ENCODE measurements around the gene PTPN11.
"Not testable (repeated sequence)": the region's sequence is repeated elsewhere in the genome, so short reads cannot be mapped to it uniquely, and the experiment has no call there.

The PTPN11 gene

GRCh38 chr12:112457142-112457541 lies 38.4 kb downstream of the PTPN11 start:
- DNase-seq, result not testable (repeated sequence)

DNA sequence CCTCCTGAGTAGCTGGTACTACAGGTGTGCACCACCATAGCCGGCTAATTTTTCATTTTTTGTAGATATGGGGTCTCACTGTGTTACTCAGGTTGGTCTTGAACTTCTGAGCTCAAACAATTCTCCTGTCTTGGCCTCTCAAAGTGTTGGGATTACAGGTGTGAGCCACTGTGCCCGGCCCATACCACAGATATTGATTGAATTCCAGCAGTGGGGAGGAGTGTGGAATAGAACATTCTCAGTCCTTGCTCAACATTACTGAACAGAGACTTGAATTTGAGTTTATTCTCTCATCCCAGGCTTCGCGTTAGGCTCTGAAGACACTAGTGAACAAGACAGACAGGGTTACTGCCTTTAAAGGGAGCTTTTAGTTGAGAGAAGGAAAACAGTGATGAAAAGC lies 39.6 kb downstream of the PTPN11 start:
- DNase-seq, result no peak

DNA sequence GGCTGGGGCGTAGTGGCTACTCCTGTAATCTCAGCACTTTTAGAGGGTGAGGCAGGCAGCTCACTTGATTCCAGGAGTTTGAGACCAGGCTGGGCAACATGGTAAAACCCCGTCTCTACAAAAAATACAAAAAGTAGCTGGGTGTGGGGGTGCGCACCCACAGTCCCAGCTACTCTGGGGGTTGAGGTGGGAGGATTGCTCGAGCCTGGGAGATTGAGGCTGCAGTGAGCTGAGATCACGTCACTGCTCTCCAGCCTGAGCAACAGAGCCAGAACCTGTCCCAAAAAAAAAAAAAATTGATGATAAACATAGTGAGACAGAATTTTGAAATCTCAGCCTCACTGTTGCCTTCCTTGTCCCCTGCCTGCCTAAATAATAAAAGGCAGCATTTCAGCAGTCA lies 40.0 kb downstream of the PTPN11 start:
- no peak for DNase-seq

GRCh38 chr12:112463478-112463877 lies 44.7 kb downstream of the PTPN11 start:
- DNase-seq, result no peak

DNA sequence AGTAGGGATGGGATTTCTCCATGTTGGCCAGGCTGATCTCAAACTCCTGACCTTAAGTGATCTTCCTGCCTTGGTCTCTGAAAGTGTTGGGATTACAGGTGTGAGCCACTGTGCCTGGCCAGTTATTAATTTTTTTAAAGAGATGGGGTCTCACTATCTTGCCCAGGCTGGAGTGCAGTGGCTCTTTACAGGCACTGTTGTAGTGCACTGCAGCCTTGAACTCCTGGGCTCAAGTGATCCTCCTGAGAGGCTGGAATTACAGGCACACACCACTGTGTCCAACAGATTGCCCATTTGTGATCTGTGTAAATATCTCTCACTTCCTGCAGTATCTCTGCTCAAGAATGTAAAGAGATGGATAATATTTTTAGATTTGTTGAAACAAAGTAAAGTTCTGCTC lies 45.9 kb downstream of the PTPN11 start:
- DNase-seq, result no peak

- no peak for DNase-seq
These were observed 47.3 kb downstream of the PTPN11 start for GRCh38 chr12:112466011-112466422.

GRCh38 chr12:112466835-112467234 lies 48.1 kb downstream of the PTPN11 start:
- DNase-seq, result no peak

DNA sequence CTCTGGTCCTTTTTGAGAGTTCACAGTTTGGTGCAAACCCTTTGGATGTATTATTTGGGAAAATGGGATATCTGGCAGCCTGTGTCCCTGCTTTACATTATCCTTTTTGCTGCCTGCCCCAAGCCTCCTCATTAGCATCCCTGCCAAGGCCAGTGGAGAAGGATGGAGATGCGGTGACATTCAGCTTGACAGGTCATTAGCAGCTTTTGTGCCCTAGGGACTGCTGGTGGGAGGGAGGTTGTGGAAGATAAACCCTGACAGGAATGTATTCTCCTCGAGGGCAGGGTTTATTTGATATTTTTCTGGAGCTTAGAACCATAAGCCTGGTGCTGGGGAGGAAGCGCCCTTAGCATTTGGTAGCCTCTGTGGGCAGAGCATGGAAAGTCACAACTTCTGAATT lies 49.3 kb downstream of the PTPN11 start:
- no peak for DNase-seq

- no peak for DNase-seq
These were observed 54.3 kb downstream of the PTPN11 start for GRCh38 chr12:112473056-112473455.

- no peak for DNase-seq
These were observed 60.7 kb downstream of the PTPN11 start for GRCh38 chr12:112479413-112479812.

GRCh38 chr12:112480931-112481330 lies 62.2 kb downstream of the PTPN11 start:
- DNase-seq, result no peak

DNA sequence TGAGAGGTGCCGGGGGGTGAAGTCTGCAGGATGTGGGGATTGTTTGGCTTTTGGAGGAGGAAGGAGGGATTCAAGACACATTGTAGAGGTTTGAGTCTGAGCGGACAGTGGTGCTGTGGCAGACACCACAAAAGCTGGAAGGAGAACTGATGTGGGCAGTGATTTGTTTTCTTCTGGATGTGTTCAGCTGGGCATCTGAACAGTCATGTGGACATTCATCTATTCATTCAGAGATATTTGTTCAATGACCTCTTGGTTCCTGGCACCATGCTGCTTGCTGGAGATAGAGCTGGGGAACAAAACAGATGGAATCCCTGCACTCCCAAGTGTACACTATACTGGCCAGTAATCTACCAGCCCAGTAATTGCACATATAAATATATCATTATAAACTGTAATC lies 64.0 kb downstream of the PTPN11 start:
- no peak for DNase-seq

DNA sequence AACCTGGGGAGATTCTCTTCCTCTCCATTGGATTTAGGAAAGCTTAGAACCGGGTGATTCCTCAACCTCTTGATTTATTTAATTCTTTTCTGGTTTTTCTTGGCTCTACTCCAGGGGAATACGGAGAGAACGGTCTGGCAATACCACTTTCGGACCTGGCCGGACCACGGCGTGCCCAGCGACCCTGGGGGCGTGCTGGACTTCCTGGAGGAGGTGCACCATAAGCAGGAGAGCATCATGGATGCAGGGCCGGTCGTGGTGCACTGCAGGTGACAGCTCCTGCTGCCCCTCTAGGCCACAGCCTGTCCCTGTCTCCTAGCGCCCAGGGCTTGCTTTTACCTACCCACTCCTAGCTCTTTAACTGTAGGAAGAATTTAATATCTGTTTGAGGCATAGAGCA lies 67.6 kb downstream of the PTPN11 start:
- no peak for DNase-seq

- DNase-seq, result no peak
These were observed 69.6 kb downstream of the PTPN11 start for GRCh38 chr12:112488257-112488876.

- no peak for DNase-seq
These were observed 70.7 kb downstream of the PTPN11 start for GRCh38 chr12:112489456-112489855.

GRCh38 chr12:112496496-112496895 lies 77.7 kb downstream of the PTPN11 start:
- DNase-seq, result no peak

DNA sequence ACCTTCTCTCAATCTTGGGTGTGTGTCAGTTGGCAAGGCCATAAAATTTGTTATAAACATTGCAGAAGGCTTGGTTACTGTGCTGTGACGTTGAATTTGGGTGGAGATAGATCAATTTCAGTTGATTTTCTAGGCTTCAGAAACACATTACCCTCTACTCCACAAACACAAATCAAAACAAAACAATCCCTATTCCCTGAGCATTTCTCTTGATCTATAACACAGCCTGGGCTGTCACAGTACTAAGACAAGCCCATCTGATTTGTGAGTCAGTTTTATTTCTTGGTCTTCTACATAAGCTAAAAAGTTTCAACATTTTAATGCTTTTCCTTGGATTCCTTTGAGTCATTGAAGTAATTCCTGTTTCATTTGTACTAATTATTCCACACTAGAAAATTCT lies 79.8 kb downstream of the PTPN11 start:
- DNase-seq, result no peak

DNA sequence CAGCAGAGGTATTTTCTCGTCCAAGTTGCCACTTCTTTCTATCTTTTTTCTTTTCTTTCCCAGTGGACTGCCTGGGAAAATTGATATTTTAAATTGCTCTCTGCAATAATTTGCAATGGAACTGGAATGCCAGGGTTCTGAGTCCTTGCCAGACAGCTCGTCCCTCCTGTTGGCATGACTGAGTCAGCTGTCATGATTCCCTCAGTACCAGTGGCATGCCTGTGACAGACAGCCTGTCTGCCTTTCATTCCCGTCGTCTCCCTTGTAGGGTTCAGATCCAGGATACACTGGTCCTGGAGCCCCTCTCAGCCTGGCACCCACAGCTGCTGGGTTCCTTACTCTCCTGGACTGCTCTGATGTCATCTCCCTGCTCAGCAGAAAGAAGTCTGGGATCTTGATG lies 84.8 kb downstream of the PTPN11 start:
- DNase-seq, result no peak

DNA sequence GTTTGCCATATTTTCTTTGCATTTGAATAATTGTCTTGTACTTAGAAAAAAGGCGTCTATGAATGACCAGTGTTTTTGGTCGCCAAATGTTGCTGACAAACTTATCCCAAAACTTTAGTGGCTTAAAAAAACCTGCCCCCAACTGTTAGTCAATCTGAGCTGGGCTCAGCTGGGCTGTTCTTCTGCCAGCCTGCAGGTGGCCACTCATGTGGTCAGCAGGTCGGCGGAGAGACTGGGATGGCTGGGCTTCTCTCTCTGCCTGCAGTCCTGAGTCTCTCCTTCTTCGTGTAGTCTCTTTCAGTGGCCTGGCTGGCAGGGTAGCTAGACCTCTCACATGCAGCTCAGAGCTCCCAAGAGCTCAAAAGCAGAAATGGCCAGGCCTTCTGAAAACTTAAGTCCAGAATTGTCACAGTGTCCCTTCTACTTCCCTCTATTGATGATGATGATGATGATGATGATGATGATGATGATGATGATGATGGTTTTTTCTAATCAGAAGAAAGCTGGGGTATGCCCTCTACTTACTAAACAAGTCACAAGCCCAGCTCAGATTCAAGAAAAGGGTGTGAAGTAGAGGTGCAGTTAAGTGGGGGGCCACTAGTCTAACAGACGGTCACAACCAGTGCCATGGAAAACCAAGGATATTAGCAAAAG lies 87.9 kb downstream of the PTPN11 start:
- no peak for DNase-seq

DNA sequence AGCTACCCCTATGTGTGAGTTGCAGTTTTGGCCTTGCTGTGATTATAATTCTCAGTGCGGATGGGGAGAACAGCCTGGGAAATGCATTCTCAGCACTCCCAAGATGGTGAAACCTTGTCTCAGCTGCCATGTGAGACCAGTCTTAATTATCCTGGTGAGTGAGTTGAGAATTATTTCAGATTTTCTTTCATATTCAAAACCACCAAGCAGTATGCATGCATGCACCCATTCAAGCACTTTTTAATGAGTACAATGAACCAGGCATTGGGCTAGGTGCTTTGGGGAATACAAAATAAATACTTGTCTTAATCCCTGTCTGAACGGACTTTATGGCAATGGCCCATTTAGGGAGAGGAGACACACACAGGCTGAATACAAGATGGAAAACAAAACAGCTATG lies 94.7 kb downstream of the PTPN11 start:
- no peak for DNase-seq

GRCh38 chr12:112514456-112514855 lies 95.7 kb downstream of the PTPN11 start:
- DNase-seq, result no peak

DNA sequence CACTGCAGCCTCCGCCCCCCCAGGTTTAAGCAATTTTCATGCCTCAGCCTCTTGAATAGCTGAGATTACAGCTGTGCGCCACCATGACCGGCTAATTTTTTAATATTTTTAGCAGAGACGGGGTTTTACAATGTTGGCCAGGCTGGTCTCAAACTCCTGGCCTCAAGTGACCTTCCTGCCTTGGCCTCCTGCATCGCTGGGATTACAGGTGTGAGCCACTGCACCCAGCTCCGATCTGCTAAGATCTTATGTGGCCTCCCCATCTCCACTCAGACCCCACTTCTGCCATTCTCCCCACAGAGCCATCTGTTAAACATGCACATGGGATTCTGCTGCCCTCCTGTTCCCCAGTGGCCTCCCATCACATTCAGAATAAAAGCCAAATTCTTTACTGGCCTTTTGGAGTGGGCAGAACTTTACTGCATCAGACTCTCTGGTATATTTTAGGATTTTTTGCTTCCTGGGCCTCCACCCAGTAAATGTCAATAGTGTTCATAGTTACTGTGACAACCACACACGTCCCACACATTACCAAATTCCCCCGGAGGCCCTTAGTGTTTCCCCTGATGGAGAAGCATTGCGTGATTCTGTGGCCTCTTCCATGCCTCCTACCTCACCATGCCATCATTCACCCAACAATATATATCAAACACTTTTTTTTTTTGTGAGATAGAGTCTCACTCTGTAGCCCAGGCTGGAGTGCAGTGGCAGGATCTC lies 96.3 kb downstream of the PTPN11 start:
- no peak for DNase-seq

DNA sequence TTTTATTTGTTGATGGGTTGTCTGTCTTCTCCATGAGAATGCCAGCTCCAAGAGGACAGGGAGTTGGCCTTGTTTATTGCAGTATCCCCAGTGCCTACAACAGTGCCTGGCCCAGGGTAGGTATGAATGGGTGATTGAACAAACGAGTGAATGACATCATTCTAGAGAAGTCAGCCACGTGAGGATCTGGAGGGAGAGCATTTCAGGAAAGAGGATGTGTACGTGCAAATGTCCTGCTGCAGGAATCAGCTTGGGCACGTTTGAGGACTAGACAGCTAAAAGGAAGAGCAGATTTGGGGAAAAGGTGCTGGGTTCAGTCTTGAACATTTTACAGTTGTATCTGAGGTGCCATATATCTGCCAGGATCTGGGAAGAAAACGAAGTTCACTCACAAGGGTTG lies 97.1 kb downstream of the PTPN11 start:
- DNase-seq, result no peak

GRCh38 chr12:112517730-112518364 lies 99.1 kb downstream of the PTPN11 start:
- no peak for DNase-seq

Data from activated CD4-positive, CD25-positive, alpha-beta regulatory T cell treated with anti-CD3 and anti-CD28 coated beads, Interleukin-2, amount 50 U/mL, for 72 hours (primary cell).